HepG2 (cell line): ENCODE measurements around the gene MRPL20. TPM values are rescaled to one million over a fixed set of nuclear protein-coding genes. Genes with fewer than 3 reads are reported as not detected.
A peak's percentile ranks its signal among the peaks of the same experiment; 100 is the strongest.

Source experiments
- BCL6 ChIP-seq: IDR thresholded peaks from 2 replicates; pipeline ENCODE4 v1.6.1; 2016; ENCODE audit warnings: missing genetic modification reagents, missing compliant biosample characterization
- GZF1 ChIP-seq: sonication (generic); formaldehyde crosslinking; IDR thresholded peaks from 2 replicates; pipeline ENCODE4 v1.5.1; 2020; ENCODE audit warnings: mild to moderate bottlenecking, missing genetic modification reagents
- IRF9 ChIP-seq: sonication (generic); formaldehyde crosslinking; IDR thresholded peaks from 2 replicates; pipeline ENCODE4 v1.8.0; 2022; ENCODE audit warnings: missing genetic modification reagents, mild to moderate bottlenecking, borderline replicate concordance
- KDM5B ChIP-seq: sonication (generic); formaldehyde crosslinking; IDR thresholded peaks from 2 replicates; pipeline ENCODE4 v1.4.0; 2020; ENCODE audit warnings: missing genetic modification reagents, mild to moderate bottlenecking, borderline replicate concordance
- MBD4 ChIP-seq: IDR thresholded peaks from 2 replicates; pipeline ENCODE4 v1.6.1; 2012; ENCODE audit warnings: low read length, inconsistent platforms, borderline replicate concordance
- POGZ ChIP-seq: sonication (generic); formaldehyde crosslinking; IDR thresholded peaks from 2 replicates; pipeline ENCODE4 v1.4.0; 2020; ENCODE audit warnings: mild to moderate bottlenecking, missing genetic modification reagents
- POLR2AphosphoS5 ChIP-seq: IDR thresholded peaks from 2 replicates; pipeline ENCODE4 v1.6.1; 2012; ENCODE audit warnings: low read depth, low read length
- REPIN1 ChIP-seq: sonication (generic); formaldehyde crosslinking; IDR thresholded peaks from 2 replicates; pipeline ENCODE4 v1.8.0; 2022; ENCODE audit warnings: missing genetic modification reagents, low read depth, mild to moderate bottlenecking, borderline replicate concordance
- REXO4 ChIP-seq: sonication (generic); formaldehyde crosslinking; IDR thresholded peaks from 2 replicates; pipeline ENCODE4 v1.8.0; 2022; ENCODE audit warnings: missing genetic modification reagents, mild to moderate bottlenecking, borderline replicate concordance
- TEF ChIP-seq: sonication (generic); formaldehyde crosslinking; IDR thresholded peaks from 2 replicates; pipeline ENCODE4 v1.5.0; 2020; ENCODE audit warnings: missing genetic modification reagents
- TFAP4 ChIP-seq: sonication (generic); IDR thresholded peaks from 2 replicates; pipeline ENCODE4 v1.6.1; 2016; ENCODE audit warnings: low read depth, borderline replicate concordance
- TOE1 ChIP-seq: sonication (generic); formaldehyde crosslinking; IDR thresholded peaks from 2 replicates; pipeline ENCODE4 v1.4.0; 2020; ENCODE audit warnings: mild to moderate bottlenecking, missing genetic modification reagents
- ZBTB1 ChIP-seq: sonication (generic); formaldehyde crosslinking; IDR thresholded peaks from 2 replicates; pipeline ENCODE4 v1.4.0; 2020; ENCODE audit warnings: missing genetic modification reagents, borderline replicate concordance
- ZFP37 ChIP-seq: sonication (generic); formaldehyde crosslinking; IDR thresholded peaks from 2 replicates; pipeline ENCODE4 v1.4.0; 2020; ENCODE audit warnings: missing genetic modification reagents, borderline replicate concordance
- ZFP91 ChIP-seq: sonication (generic); formaldehyde crosslinking; IDR thresholded peaks from 2 replicates; pipeline ENCODE4 v1.9.0; 2022; ENCODE audit warnings: missing genetic modification reagents, mild to moderate bottlenecking, borderline replicate concordance
- ZNF124 ChIP-seq: sonication (generic); formaldehyde crosslinking; IDR thresholded peaks from 2 replicates; pipeline ENCODE4 v1.4.0; 2020; ENCODE audit warnings: missing genetic modification reagents
- ZNF225 ChIP-seq: sonication (generic); formaldehyde crosslinking; IDR thresholded peaks from 2 replicates; pipeline ENCODE4 v1.4.0; 2020; ENCODE audit warnings: mild to moderate bottlenecking, missing genetic modification reagents
- ZNF468 ChIP-seq: sonication (generic); formaldehyde crosslinking; IDR thresholded peaks from 2 replicates; pipeline ENCODE4 v1.8.0; 2022; ENCODE audit warnings: mild to moderate bottlenecking, moderate library complexity, missing genetic modification reagents
- ZNF747 ChIP-seq: sonication (generic); formaldehyde crosslinking; IDR thresholded peaks from 2 replicates; pipeline ENCODE4 v1.8.1; 2023; ENCODE audit warnings: missing genetic modification reagents, mild to moderate bottlenecking, borderline replicate concordance
- ZNF891 ChIP-seq: sonication (generic); formaldehyde crosslinking; IDR thresholded peaks from 2 replicates; pipeline ENCODE4 v1.5.0; 2020; ENCODE audit warnings: mild to moderate bottlenecking, missing genetic modification reagents
- polyA plus RNA-seq, 8 experiments: library from polyadenylated mRNA; depleted of rRNA in 3 of 8; stranded (reverse) in 7 of 8; unstranded in 1 of 8; fragments of >200 nt; fragmentation: Illumina TruSeq in 4 of 8; extraction: Trizol in 4 of 8; gene quantifications; 2 replicates each; pipeline versions ENCODE4 v1.2.1 to v1.2.3, GENCODE V29; 2011 to 2016; ENCODE audit warnings: low read depth in 4 of 8, missing spikeins in 1 of 8, mixed read lengths in 1 of 8; ENCODE audit not compliant: insufficient read depth in 1 of 8
- total RNA-seq, 5 experiments: library from RNA; depleted of rRNA; stranded (reverse); fragments of >200 nt; fragmentation: Illumina TruSeq; extraction: Trizol; gene quantifications; 2 replicates each; pipeline ENCODE4 v1.2.3, GENCODE V29; 2016; ENCODE audit warnings: low read depth in 1 of 5

The MRPL20 gene
- total and polyA plus RNA-seq, 2 of the 13 experiments (the other 11 are each of a cell fraction or from before 2014, with no cell fraction given) = 59.2 to 127 TPM

- TF ChIP-seq ZNF891 (CRISPR knock-in tag) = 0 out of 2 replicates have a peak, but pooled peaks have one; percentile 35
- peak; percentile 91 for TF ChIP-seq ZFP91 (CRISPR knock-in tag)
- TF ChIP-seq MBD4 = no peak
- no peak; the same call in 1 of the 2 replicates for TF ChIP-seq ZNF225
- TF ChIP-seq ZNF747 = peak; percentile 94
- no peak; the same call in none of the 2 replicates for TF ChIP-seq POGZ
- TF ChIP-seq KDM5B (CRISPR knock-in tag) = peak; percentile 72; the same call in 1 of the 2 replicates
- TF ChIP-seq ZFP37 = no peak
- no peak for TF ChIP-seq TOE1 (CRISPR knock-in tag)
- TF ChIP-seq TEF = no peak
- no peak for TF ChIP-seq ZNF468 (CRISPR knock-in tag)
- TF ChIP-seq ZBTB1 (CRISPR knock-in tag) = no peak
- TF ChIP-seq GZF1 (CRISPR knock-in tag) = no peak
- TF ChIP-seq BCL6 = peak; percentile 88
- TF ChIP-seq POLR2AphosphoS5 = peak; percentile 44; the same call in 1 of the 2 replicates
- no peak for TF ChIP-seq ZNF124 (CRISPR knock-in tag)
- peak; percentile 18; the same call in 1 of the 2 replicates for TF ChIP-seq IRF9 (CRISPR knock-in tag)
- peak; percentile 91 for TF ChIP-seq REPIN1
- no peak for TF ChIP-seq REXO4 (CRISPR knock-in tag)
- peak; percentile 97 for TF ChIP-seq TFAP4
Observed at GRCh38 chr1:1432951-1433803, 26.1 kb upstream of the MRPL20 start (continued).
